SKM-1 treated with dmso at 0.1 percent for 144 hours (cell line): Measurements from ENCODE around the gene MAGEC3.
"Not testable (repeated sequence)": the region's sequence is repeated elsewhere in the genome, so short reads cannot be mapped to it uniquely, and the experiment has no call there.

Experiments used
- DNase-seq: peaks from one replicate; lab custom pipeline; 2025; ENCODE audit not compliant: unreplicated experiment; lab: John Stamatoyannopoulos, UW

MAGEC3 gene, protein sequence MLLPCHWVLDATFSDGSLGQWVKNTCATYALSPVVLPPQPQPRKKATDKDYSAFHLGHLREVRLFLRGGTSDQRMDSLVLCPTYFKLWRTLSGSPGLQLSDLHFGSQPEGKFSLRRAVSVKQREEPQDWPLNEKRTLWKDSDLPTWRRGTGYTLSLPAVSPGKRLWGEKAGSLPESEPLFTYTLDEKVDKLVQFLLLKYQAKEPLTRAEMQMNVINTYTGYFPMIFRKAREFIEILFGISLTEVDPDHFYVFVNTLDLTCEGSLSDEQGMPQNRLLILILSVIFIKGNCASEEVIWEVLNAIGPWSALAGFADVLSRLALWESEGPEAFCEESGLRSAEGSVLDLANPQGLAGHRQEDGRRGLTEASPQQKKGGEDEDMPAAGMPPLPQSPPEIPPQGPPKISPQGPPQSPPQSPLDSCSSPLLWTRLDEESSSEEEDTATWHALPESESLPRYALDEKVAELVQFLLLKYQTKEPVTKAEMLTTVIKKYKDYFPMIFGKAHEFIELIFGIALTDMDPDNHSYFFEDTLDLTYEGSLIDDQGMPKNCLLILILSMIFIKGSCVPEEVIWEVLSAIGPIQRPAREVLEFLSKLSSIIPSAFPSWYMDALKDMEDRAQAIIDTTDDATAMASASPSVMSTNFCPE

DNA sequence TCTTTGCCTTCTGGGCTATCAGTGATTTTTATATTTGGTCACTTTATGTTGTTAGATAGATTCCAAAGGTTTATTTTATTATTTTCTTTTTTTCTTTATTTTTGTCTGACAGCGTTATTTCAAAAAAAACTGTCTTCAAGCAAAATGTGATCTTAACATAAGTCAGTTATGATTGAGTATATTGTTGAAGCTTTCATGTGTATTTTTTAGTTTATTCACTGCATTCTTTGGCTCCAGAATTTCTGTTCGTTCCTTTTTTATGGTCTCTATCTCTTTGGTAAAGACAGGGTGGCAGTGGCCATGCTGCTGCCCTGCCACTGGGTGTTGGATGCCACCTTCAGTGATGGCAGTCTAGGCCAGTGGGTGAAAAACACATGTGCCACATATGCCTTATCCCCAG lies at the start of gene MAGEC3:
TSS of gene MAGEC3 (plus strand) at position 301 of the 400 bp plus-strand sequence. CDS start at position 301, 0 bp downstream.
- DNase-seq = no peak

GRCh38 chrX:141791856-141792255 lies 46.3 kb upstream of the MAGEC3 start:
- DNase-seq = no peak

GRCh38 chrX:141811438-141811837 lies 26.7 kb upstream of the MAGEC3 start:
- DNase-seq = no peak

DNA sequence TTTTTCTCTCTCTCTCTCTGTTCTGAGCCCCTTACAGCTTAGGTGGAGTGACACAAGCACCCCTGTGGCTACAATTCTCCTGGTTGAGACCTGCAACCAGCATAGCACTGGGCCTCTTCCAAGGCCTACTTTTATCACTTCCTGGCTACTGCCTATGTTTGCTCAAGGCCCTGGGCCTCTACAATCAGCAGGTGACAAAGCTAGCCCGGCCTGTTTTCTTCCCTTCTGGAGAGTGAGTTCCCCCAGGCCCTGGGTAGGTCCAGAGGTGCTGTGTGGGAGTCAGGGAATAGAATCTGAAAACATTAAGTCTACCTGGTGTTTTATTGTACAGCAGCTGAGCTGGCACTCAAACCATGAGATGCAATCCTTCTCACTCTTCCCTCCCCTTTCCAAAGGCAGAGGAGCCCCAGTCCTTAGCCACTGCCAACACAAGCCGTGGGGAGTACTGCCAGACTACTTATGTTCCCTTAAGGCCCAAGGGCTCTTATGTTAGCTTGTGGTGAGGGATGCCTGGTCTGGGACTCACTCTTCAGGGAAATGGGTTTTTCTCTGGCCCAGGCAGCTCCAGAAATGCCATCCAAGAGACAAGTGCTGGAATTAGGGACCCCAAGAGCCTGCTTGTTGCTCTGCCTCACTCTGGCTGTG lies 23.8 kb upstream of the MAGEC3 start:
- no peak for DNase-seq

- DNase-seq = no peak
Observed at GRCh38 chrX:141815904-141816303, 22.2 kb upstream of the MAGEC3 start.

- DNase-seq = no peak
Observed at GRCh38 chrX:141832247-141832646, 5.9 kb upstream of the MAGEC3 start.

GRCh38 chrX:141839856-141840255 lies 1.7 kb downstream of the MAGEC3 start:
- no peak for DNase-seq

- DNase-seq = no peak
Observed at GRCh38 chrX:141857479-141857878, 19.4 kb downstream of the MAGEC3 start.

DNA sequence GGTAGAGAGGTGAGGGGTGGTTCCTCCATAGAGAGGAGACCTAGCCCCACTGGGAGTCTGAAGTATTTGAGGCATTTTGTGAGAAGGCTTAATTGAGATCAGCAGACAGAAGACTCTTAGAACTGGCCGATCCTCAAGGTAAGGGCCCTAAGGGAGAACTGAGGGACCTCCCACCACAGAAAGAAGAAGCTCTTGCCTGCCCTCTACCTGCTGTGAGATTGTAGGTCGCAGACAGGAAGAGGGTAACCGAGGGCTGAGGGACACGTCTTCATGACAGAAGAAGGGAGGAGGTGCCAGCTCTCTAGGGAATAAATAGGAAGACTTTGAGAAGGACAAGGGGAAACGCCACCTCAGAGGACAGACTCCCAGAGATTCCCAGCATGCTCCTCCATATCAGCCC lies 41.5 kb downstream of the MAGEC3 start:
- no peak for DNase-seq

GRCh38 chrX:141888811-141889210 lies 50.7 kb downstream of the MAGEC3 start:
- not testable (repeated sequence) for DNase-seq

GRCh38 chrX:141894733-141895132 lies 56.6 kb downstream of the MAGEC3 start:
- no peak for DNase-seq

GRCh38 chrX:141897690-141898089 lies 59.6 kb downstream of the MAGEC3 start:
- DNase-seq = no peak

DNA sequence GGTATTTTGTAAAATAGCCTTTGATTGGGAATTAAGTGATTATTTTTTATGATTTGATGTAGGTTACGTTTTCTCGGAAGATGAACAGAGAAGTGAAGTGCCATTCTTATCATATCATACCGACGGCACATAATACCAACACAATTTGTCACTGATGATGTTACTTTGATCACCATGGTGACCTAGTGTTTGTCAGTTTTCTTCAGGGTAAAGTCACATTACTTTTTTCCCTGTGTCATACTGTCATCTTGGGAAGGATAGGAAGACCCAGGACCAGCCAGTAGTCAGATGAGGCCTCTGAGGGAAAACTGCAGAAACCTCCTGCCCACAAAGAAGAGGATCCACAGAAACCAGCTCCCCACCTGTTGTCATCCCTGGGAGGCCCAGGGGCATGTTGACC lies 64.2 kb downstream of the MAGEC3 start:
- no peak for DNase-seq

GRCh38 chrX:141903400-141904155 lies 65.5 kb downstream of the MAGEC3 start, which contains the start of gene MAGEC1:
Gene MAGEC1 (plus strand): TSS chrX:141903894. CDS start chrX:141905073, 1,179 bp downstream.
- no peak for DNase-seq

GRCh38 chrX:141904262-141904661 lies 66.1 kb downstream of the MAGEC3 start:
- no peak for DNase-seq

GRCh38 chrX:141917801-141918200 lies 79.7 kb downstream of the MAGEC3 start:
- DNase-seq = no peak

- no peak for DNase-seq
Observed at GRCh38 chrX:141924293-141924692, 86.2 kb downstream of the MAGEC3 start.

DNA sequence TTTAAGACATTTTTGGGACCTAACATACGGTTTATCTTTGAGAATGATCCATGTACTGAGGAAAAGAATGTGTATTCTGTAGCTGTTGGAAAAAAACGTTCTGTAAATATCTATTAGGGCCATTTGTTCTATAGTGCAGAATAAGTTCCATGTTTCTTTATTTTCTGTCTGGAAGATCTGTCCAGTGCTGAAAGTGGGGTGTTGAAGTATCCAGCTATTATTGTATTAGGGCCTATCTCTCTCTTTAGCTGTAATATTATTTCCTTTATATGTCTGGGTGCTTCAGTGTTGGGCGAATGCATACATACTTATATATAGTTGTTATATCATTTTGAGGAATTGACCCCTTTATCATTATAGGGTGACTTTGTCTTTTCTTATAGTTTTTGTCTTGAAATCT lies 90.3 kb downstream of the MAGEC3 start:
- no peak for DNase-seq

GRCh38 chrX:141934059-141934641 lies 96.0 kb downstream of the MAGEC3 start:
- DNase-seq = no peak

GRCh38 chrX:141935645-141936044 lies 97.5 kb downstream of the MAGEC3 start:
- no peak for DNase-seq

DNA sequence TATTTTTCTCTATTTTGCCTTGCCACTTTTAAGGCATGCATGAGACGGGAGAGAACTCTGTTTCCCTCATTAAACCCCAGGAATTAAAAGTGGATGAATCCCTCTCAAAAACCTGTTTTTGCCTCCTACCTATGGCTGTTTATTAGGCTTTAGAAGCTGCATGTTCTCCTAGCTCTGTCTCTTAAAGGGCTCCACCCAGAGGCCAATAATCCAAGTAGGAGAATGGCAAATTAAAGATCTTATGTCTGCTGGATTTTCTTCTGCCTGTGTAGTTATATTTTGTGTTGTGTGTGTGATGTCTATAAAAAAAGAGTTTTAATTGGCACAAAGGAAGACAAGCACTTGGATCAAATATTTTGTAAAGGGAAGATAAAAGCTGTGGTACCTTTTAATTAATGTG lies 98.0 kb downstream of the MAGEC3 start:
- no peak for DNase-seq
